H9 (cell line): ENCODE results near the gene PNPLA6. TPM values are rescaled to one million over a fixed set of nuclear protein-coding genes. Genes with fewer than 3 reads are reported as not detected.

Experiments used
- DNase-seq: peaks from one replicate; pipeline ENCODE4 v3.0.0-alpha.2; 2017
- H2AFZ ChIP-seq: one replicate; pipeline ENCODE4 v1.6.1; 2013; ENCODE audit warnings: mild to moderate bottlenecking, low read length, control low read depth, moderate library complexity
- H2AK5ac ChIP-seq: 2 replicates; pipeline ENCODE4 v1.6.1; 2013; ENCODE audit warnings: low read length, control low read depth, mixed read lengths; ENCODE audit not compliant: insufficient read length
- H2BK120ac ChIP-seq: one replicate; pipeline ENCODE4 v1.6.1; 2013; ENCODE audit warnings: low read depth, mild to moderate bottlenecking, low read length, control low read depth, inconsistent platforms; ENCODE audit not compliant: poor library complexity, severe bottlenecking
- H2BK12ac ChIP-seq: 2 replicates; pipeline ENCODE4 v1.6.1; 2013; ENCODE audit warnings: low read length, control low read depth, mixed read lengths, low read depth; ENCODE audit not compliant: insufficient read length
- H2BK15ac ChIP-seq: 2 replicates; pipeline ENCODE4 v1.6.1; 2013; ENCODE audit warnings: low read depth, low read length, control low read depth
- H2BK20ac ChIP-seq: one replicate; pipeline ENCODE4 v1.6.1; 2013; ENCODE audit warnings: low read depth, mild to moderate bottlenecking, low read length, control low read depth, inconsistent platforms; ENCODE audit not compliant: poor library complexity, severe bottlenecking
- H2BK5ac ChIP-seq: 2 replicates; pipeline ENCODE4 v1.6.1; 2013; ENCODE audit warnings: low read length, control low read depth, mixed read lengths; ENCODE audit not compliant: insufficient read length
- H3K14ac ChIP-seq: 2 replicates; pipeline ENCODE4 v1.6.1; 2013; ENCODE audit warnings: low read length, control low read depth; ENCODE audit not compliant: insufficient read depth
- H3K18ac ChIP-seq: 2 replicates; pipeline ENCODE4 v1.6.1; 2013; ENCODE audit warnings: low read depth, mild to moderate bottlenecking, mixed read lengths, low read length, control low read depth; ENCODE audit not compliant: insufficient read length
- H3K23ac ChIP-seq: 2 replicates; pipeline ENCODE4 v1.6.1; 2013; ENCODE audit warnings: low read length, control low read depth, mixed read lengths, low read depth; ENCODE audit not compliant: insufficient read length
- H3K23me2 ChIP-seq: 2 replicates; pipeline ENCODE4 v1.6.1; 2013; ENCODE audit warnings: low read depth, mild to moderate bottlenecking, mixed read lengths, low read length, control low read depth; ENCODE audit not compliant: insufficient read length, poor library complexity, severe bottlenecking
- H3K27ac ChIP-seq: 2 replicates; pipeline ENCODE4 v1.5.1; 2013; ENCODE audit warnings: low read length, control low read depth, mixed read lengths, low read depth; ENCODE audit not compliant: insufficient read length
- H3K27me3 ChIP-seq: 2 replicates; pipeline ENCODE4 v1.6.1; 2013; ENCODE audit warnings: low read length, control low read depth, inconsistent platforms; ENCODE audit not compliant: insufficient read depth
- H3K4ac ChIP-seq: 2 replicates; pipeline ENCODE4 v1.6.1; 2013; ENCODE audit warnings: low read depth, mild to moderate bottlenecking, control low read depth, inconsistent platforms, low read length, moderate library complexity
- H3K4me1 ChIP-seq: 2 replicates; pipeline ENCODE4 v1.6.1; 2013; ENCODE audit warnings: low read length, control low read depth, inconsistent platforms; ENCODE audit not compliant: insufficient read depth
- H3K4me2 ChIP-seq: 2 replicates; pipeline ENCODE4 v1.6.1; 2013; ENCODE audit warnings: low read length, control low read depth, mixed read lengths; ENCODE audit not compliant: insufficient read length, insufficient read depth
- H3K56ac ChIP-seq: 2 replicates; pipeline ENCODE4 v1.6.1; 2013; ENCODE audit warnings: low read depth, mild to moderate bottlenecking, mixed read lengths, low read length, control low read depth; ENCODE audit not compliant: insufficient read length
- H3K79me1 ChIP-seq: 2 replicates; pipeline ENCODE4 v1.6.1; 2013; ENCODE audit warnings: low read depth, mild to moderate bottlenecking, moderate library complexity, low read length, control low read depth, inconsistent platforms; ENCODE audit not compliant: insufficient read depth, poor library complexity, severe bottlenecking
- H3K79me2 ChIP-seq: 2 replicates; pipeline ENCODE4 v1.6.1; 2013; ENCODE audit warnings: low read length, control low read depth, inconsistent platforms; ENCODE audit not compliant: insufficient read depth
- H3K9ac ChIP-seq: 2 replicates; pipeline ENCODE4 v1.6.1; 2013; ENCODE audit warnings: low read length, control low read depth, mixed read lengths; ENCODE audit not compliant: insufficient read length; ENCODE audit errors: extremely low read depth
- H3K9me3 ChIP-seq: one replicate; pipeline ENCODE4 v1.6.1; 2013; ENCODE audit warnings: low read depth, low read length, inconsistent platforms; ENCODE audit not compliant: control insufficient read depth
- H3T11ph ChIP-seq: one replicate; pipeline ENCODE4 v1.6.1; 2013; ENCODE audit warnings: mild to moderate bottlenecking, low read length, control low read depth, inconsistent platforms
- H4K20me1 ChIP-seq: one replicate; pipeline ENCODE4 v1.6.1; 2013; ENCODE audit not compliant: control insufficient read depth, insufficient read length, insufficient read depth
- H4K5ac ChIP-seq: 2 replicates; pipeline ENCODE4 v1.6.1; 2013; ENCODE audit warnings: low read depth, mild to moderate bottlenecking, mixed read lengths, low read length, control low read depth; ENCODE audit not compliant: insufficient read length
- H4K8ac ChIP-seq: replicated peaks from 2 replicates; pipeline ENCODE4 v1.6.1; 2013; ENCODE audit warnings: low read length, control low read depth, mixed read lengths, low read depth; ENCODE audit not compliant: insufficient read length
- H4K91ac ChIP-seq: 2 replicates; pipeline ENCODE4 v1.6.1; 2013; ENCODE audit warnings: low read depth, mild to moderate bottlenecking, moderate library complexity, mixed read lengths, low read length, control low read depth; ENCODE audit not compliant: insufficient read length
- H3K27ac Mint-ChIP-seq, 3 experiments: 2 replicates in 2 of 3; 3 replicates in 1 of 3; pipeline ENCODE4 v1.8.0; 2020 to 2021; ENCODE audit warnings: mixed read lengths in 3 of 3, mild to moderate bottlenecking in 1 of 3, moderate library complexity in 1 of 3
- H3K27me3 Mint-ChIP-seq: 2 replicates; pipeline ENCODE4 v1.8.0; 2021; ENCODE audit warnings: low read depth, mild to moderate bottlenecking, moderate library complexity, mixed read lengths
- H3K36me3 Mint-ChIP-seq, 3 experiments: 2 replicates in 2 of 3; 3 replicates in 1 of 3; pipeline ENCODE4 v1.8.0; 2020 to 2021; ENCODE audit warnings: low read depth in 3 of 3, mixed read lengths in 3 of 3; ENCODE audit not compliant: insufficient read depth in 1 of 3
- H3K4me1 Mint-ChIP-seq, 2 experiments: 2 replicates each; pipeline ENCODE4 v1.8.0; 2020; ENCODE audit warnings: mixed read lengths in 2 of 2
- H3K4me3 Mint-ChIP-seq, 2 experiments: 2 replicates in 1 of 2; 3 replicates in 1 of 2; pipeline ENCODE4 v1.8.0; 2020 to 2021; ENCODE audit warnings: mild to moderate bottlenecking in 2 of 2, mixed read lengths in 2 of 2, moderate library complexity in 1 of 2
- H3K9me3 Mint-ChIP-seq, 2 experiments: 2 replicates in 1 of 2; 3 replicates in 1 of 2; pipeline ENCODE4 v1.8.0; 2020; ENCODE audit warnings: mild to moderate bottlenecking in 2 of 2, mixed read lengths in 2 of 2, moderate library complexity in 1 of 2
- WGBS: extraction: QIAGEN DNeasy Blood & Tissue Kit; methylation state at CpG from one replicate; pipeline ENCODE4 v1.1.7; 2013; ENCODE audit warnings: missing lambda C conversion rate, low lambda C conversion rate, mixed read lengths; ENCODE audit not compliant: insufficient read length; ENCODE audit errors: extremely low coverage; 5-methylcytosine and 5-hydroxymethylcytosine counted together
- total RNA-seq: library from RNA; stranded (reverse); gene quantifications from 2 replicates; pipeline ENCODE4 v1.2.1, GENCODE V29; 2021
- TF ChIP-seq, protein P1 (sequence below): fragments of 200-600 bp; sonication (generic); conservative IDR thresholded peaks from 3 replicates; pipeline ENCODE4 v1.8.0; 2021; ENCODE audit warnings: antibody characterized with exemption, mild to moderate bottlenecking

PNPLA6 gene
- total RNA-seq, 1 experiment from 2014 or later = 130 TPM

DNA sequence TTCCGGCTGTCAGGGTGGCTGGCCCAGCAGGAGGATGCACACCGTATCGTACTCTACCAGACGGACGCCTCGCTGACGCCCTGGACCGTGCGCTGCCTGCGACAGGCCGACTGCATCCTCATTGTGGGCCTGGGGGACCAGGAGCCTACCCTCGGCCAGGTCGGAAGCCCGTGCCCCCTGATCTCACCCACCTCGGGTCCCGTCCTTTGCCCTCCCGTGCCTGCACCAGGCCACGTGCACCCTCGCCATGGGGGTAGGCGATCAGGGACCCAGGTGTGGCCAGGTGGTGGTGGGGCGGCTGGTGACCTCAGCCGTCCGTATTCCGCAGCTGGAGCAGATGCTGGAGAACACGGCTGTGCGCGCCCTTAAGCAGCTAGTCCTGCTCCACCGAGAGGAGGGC lies 19.0 kb downstream of the PNPLA6 start:
- H3K27ac Mint-ChIP-seq = no peak overlapping the region
- Histone ChIP-seq H3K4ac (no peak overlapping the region), H3K79me1 (no peaks in the 10 kb centered on the region), H3K18ac (no peak overlapping the region), H3K4me1 (peaks cover 2% of the 10 kb centered on the region; the same call in 1 of the 2 replicates), H3K27ac (no peak overlapping the region), H4K20me1 (no peaks in the 10 kb centered on the region), H2BK20ac (no peak overlapping the region), H3K9me3 (no peaks in the 10 kb centered on the region), H2BK15ac (no peak overlapping the region), H3K9ac (no peak overlapping the region), H3T11ph (no peak overlapping the region), H2BK120ac (no peak overlapping the region), H2AFZ (no peak overlapping the region), H4K8ac (no peak overlapping the region), H3K23me2 (no peaks in the 10 kb centered on the region), H2BK5ac (no peak overlapping the region), H4K91ac (no peak overlapping the region), H4K5ac (no peak overlapping the region), H2BK12ac (no peak overlapping the region), H3K4me2 (peak overlapping the region; percentile 24), H3K79me2 (no peaks in the 10 kb centered on the region), H3K23ac (no peak overlapping the region), H3K14ac (no peak overlapping the region), H3K27me3 (no peaks in the 10 kb centered on the region), H2AK5ac (no peak overlapping the region), H3K56ac (no peak overlapping the region)
- H3K4me1 Mint-ChIP-seq = peaks cover 7 to 10% of the 10 kb centered on the region in 2 experiments; a peak in 3 of 4 replicates
- WGBS = no CpG with 5 or more reads among the region's 28 CpGs
- peak; percentile 45 for DNase-seq
- peaks cover 20 to 62% (median 43%) of the 10 kb centered on the region in 3 experiments; a peak in 6 of 7 replicates for H3K36me3 Mint-ChIP-seq
- H3K4me3 Mint-ChIP-seq = no peak overlapping the region
- H3K9me3 Mint-ChIP-seq = no peaks in the 10 kb centered on the region; a peak in 1 of 5 replicates
- no peaks in the 10 kb centered on the region for H3K27me3 Mint-ChIP-seq
- TF ChIP-seq, protein P1, sequence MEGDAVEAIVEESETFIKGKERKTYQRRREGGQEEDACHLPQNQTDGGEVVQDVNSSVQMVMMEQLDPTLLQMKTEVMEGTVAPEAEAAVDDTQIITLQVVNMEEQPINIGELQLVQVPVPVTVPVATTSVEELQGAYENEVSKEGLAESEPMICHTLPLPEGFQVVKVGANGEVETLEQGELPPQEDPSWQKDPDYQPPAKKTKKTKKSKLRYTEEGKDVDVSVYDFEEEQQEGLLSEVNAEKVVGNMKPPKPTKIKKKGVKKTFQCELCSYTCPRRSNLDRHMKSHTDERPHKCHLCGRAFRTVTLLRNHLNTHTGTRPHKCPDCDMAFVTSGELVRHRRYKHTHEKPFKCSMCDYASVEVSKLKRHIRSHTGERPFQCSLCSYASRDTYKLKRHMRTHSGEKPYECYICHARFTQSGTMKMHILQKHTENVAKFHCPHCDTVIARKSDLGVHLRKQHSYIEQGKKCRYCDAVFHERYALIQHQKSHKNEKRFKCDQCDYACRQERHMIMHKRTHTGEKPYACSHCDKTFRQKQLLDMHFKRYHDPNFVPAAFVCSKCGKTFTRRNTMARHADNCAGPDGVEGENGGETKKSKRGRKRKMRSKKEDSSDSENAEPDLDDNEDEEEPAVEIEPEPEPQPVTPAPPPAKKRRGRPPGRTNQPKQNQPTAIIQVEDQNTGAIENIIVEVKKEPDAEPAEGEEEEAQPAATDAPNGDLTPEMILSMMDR = no peak
